Measurements from ENCODE around the gene CFAP141.

DNA sequence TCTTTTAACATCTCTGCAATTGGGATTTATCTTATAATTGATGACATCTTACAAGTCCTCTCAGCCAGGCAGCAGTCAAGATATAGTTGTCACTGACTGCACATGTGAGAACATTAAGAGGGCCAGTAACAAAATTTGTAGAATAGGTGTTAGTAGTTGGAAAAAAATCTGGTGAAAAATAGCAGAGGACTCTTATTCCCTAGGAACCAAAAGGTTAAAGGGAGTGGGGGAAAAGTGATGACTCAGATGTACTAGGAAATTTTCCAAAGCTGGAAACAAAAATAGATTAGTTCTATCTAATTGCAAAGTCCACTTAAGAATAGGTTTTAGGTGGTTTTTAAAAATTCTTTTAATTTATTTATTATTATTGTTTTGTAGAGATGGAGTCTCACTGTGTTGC is 54.8 kb downstream of the CFAP141 start:
- TF ChIP-seq POLR2AphosphoS5 (IDR thresholded peaks at IDR 0.05) (no peak), POLR2A (IDR thresholded peaks at IDR 0.05) (no peak), EP300 (IDR thresholded peaks at IDR 0.05) (no peak)
- TF ChIP-seq, protein P1, sequence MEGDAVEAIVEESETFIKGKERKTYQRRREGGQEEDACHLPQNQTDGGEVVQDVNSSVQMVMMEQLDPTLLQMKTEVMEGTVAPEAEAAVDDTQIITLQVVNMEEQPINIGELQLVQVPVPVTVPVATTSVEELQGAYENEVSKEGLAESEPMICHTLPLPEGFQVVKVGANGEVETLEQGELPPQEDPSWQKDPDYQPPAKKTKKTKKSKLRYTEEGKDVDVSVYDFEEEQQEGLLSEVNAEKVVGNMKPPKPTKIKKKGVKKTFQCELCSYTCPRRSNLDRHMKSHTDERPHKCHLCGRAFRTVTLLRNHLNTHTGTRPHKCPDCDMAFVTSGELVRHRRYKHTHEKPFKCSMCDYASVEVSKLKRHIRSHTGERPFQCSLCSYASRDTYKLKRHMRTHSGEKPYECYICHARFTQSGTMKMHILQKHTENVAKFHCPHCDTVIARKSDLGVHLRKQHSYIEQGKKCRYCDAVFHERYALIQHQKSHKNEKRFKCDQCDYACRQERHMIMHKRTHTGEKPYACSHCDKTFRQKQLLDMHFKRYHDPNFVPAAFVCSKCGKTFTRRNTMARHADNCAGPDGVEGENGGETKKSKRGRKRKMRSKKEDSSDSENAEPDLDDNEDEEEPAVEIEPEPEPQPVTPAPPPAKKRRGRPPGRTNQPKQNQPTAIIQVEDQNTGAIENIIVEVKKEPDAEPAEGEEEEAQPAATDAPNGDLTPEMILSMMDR (IDR thresholded peaks at IDR 0.05): no peak

All from upper lobe of left lung (tissue), 4 donors.